ENCODE results near the gene CYTH4.

The CYTH4 gene

DNA sequence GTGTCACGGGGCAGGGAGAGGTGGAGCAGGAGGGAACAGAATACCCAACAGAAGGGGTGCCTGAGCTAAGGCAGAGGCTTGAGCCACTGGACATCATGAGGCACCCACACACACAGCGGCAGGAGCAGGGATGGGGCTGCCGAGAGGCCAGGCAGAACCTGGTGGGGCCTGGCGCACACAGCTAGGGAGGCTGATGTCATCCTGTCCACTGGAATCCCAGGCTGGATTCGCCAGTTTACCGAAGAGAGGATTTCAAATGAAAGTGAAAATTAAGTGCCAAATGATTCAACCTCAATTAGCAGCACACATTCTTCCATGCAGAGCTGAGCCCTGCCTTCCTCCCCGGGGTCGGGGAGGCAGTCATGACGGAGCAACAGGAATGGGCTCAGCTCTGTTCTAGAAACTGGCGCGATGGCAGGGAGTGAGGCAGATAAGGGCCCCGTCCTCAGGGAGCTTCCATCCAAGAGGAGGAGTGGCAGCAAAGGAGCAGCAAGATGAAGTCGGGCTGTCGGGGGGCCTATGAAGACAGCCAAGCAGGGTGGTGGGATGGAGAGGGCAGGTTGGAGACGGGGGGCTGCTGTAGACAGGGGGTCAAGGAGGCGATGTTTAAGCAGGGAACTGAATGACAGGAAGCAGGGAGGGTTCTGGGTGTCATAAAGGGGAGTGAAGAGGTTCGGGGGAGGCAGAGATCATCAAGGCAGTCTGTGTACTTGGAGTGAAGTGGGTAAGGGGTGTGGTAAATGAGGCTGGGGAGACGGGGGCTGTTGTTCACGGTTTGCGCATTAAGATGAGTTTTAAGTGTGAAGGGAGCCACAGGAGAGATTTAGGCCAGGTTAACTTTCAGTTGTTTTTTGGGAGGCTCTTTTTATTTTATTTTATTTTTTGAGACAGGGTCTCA is 44.7 kb upstream of the CYTH4 start:
- TF ChIP-seq, protein P1, sequence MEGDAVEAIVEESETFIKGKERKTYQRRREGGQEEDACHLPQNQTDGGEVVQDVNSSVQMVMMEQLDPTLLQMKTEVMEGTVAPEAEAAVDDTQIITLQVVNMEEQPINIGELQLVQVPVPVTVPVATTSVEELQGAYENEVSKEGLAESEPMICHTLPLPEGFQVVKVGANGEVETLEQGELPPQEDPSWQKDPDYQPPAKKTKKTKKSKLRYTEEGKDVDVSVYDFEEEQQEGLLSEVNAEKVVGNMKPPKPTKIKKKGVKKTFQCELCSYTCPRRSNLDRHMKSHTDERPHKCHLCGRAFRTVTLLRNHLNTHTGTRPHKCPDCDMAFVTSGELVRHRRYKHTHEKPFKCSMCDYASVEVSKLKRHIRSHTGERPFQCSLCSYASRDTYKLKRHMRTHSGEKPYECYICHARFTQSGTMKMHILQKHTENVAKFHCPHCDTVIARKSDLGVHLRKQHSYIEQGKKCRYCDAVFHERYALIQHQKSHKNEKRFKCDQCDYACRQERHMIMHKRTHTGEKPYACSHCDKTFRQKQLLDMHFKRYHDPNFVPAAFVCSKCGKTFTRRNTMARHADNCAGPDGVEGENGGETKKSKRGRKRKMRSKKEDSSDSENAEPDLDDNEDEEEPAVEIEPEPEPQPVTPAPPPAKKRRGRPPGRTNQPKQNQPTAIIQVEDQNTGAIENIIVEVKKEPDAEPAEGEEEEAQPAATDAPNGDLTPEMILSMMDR (IDR thresholded peaks at IDR 0.05; ENCODE audit: low read depth, low read length): no peak
- TF ChIP-seq POLR2A (IDR thresholded peaks at IDR 0.05; ENCODE audit: extremely low read depth, insufficient read length) (no peak), MYC (IDR thresholded peaks at IDR 0.05; ENCODE audit: low read depth, low read length) (no peak)
- TF ChIP-seq, protein P2, sequence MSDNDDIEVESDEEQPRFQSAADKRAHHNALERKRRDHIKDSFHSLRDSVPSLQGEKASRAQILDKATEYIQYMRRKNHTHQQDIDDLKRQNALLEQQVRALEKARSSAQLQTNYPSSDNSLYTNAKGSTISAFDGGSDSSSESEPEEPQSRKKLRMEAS (IDR thresholded peaks at IDR 0.05; ENCODE audit: low read depth, low read length): no peak
- H3K4me3 ChIP-seq (ENCODE audit: low read depth, low read length): no peak overlapping the region
- no peak for DNase-seq (ENCODE audit: low read depth)

DNA sequence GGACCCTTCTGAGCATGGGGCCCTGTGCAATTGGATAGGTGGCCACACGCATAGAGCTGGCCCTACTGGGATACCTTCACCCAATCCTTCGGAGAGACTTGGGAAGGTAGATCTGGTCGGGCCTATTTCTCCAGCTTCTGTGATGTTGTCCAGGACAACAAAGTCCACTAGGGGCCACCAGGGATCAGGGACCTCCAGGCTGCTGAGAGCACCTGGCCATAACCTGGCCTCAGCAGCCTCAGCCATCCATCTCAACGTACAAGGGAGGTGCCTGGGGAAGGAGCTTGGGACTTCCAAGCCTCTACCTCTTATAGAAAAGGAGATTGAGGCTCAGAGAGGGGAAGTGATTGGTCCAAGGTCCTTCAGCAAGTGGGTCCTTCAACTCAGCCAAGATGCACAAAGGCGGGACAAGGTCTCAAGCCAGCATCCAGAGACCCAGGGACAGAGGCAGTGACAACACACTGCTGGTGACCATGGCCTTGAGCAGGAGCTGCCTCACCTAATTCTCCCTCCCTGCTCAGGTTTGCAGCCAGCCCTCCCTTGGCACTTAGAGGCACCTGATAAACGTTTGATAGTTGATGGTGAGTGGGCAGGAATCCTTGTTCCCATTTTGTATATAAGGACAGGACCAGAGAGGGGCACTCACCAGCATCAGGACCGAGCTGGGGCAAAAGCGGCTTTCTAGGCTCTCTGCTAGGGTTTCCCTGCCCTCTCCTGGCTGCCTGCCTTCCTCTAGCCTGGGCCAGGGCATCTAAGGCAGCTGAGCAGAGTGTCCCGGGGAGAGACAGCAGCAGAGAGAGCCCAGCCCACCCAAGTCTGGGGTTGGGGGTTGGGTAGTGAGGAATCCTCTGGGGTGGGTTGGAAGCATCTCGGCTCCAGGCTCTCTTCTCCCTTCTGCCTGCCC is 42.7 kb upstream of the CYTH4 start:
- TF ChIP-seq MYC (IDR thresholded peaks at IDR 0.05; ENCODE audit: low read depth, low read length) (no peak), POLR2A (IDR thresholded peaks at IDR 0.05; ENCODE audit: extremely low read depth, insufficient read length) (no peak)
- TF ChIP-seq, protein P2 (IDR thresholded peaks at IDR 0.05; ENCODE audit: low read depth, low read length): no peak
- TF ChIP-seq, protein P1 (IDR thresholded peaks at IDR 0.05; ENCODE audit: low read depth, low read length): no peak
- DNase-seq (ENCODE audit: low read depth): no peak
- no peak overlapping the region for H3K4me3 ChIP-seq (ENCODE audit: low read depth, low read length)

DNA sequence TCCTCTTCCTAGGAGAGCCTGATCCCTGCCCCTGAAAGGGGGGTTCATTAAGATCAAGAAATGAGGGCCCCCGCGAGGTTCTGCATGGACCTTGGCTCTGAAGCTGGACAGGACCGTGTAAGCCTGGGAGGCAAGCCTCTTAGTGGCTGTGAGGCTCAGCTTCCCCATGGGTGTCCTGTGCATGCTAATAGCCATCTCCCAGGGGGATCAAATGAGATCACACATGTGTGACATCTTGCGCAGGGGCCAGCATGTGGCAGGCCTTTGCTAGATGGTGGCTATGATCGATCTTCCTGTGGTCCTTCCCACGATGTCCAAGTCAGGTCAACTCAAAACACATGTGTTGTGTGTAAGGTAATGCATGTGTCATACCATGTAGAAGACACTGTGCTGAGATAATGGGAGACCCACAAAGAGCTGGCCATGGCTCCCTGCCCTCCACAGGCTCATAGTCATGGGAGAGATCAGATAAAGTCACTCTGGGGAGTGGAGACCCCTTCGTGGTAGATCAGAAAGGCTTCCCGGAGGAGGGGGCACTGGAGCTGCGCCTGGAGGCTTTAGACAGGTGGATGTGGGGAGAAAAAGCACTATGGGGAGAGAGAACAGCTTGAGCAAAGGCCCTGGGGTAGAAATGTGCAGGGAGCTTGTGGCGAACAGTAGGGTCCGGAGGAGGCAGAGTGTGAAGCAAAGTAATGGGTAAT is 41.9 kb upstream of the CYTH4 start:
- TF ChIP-seq MYC (IDR thresholded peaks at IDR 0.05; ENCODE audit: low read depth, low read length) (no peak), POLR2A (IDR thresholded peaks at IDR 0.05; ENCODE audit: extremely low read depth, insufficient read length) (no peak)
- TF ChIP-seq, protein P2 (IDR thresholded peaks at IDR 0.05; ENCODE audit: low read depth, low read length): no peak
- TF ChIP-seq, protein P1 (IDR thresholded peaks at IDR 0.05; ENCODE audit: low read depth, low read length): no peak
- no peak for DNase-seq (ENCODE audit: low read depth)
- no peak overlapping the region for H3K4me3 ChIP-seq (ENCODE audit: low read depth, low read length)

DNA sequence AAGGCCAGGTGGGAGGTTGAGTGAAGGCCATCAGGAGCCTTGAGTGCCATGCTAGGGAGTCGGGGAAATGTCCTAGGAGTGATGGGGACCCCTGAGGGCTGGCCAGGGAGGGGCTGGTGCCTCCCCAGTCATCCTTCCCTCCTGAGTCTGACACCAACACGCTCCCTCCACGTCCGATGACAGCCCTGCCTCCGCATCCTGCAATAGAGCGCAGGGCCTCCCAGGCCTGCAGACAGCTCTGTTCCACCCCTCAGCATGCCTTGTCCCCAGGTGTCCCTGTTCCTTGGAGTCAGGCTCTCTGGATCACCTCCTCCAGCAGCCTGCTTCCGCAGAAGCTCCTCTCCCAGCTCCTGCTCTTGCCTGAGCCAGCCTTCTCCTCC is 41.4 kb upstream of the CYTH4 start:
- H3K4me3 ChIP-seq (ENCODE audit: low read depth, low read length): peak overlapping the region; percentile 70
- DNase-seq (ENCODE audit: low read depth): no peak

More for the DNA sequence above, 41.4 kb upstream of the CYTH4 start:
- TF ChIP-seq, protein P1 (IDR thresholded peaks at IDR 0.05; ENCODE audit: low read depth, low read length): no peak
- TF ChIP-seq, protein P2 (IDR thresholded peaks at IDR 0.05; ENCODE audit: low read depth, low read length): no peak
- TF ChIP-seq MYC (IDR thresholded peaks at IDR 0.05; ENCODE audit: low read depth, low read length) (no peak), POLR2A (IDR thresholded peaks at IDR 0.05; ENCODE audit: extremely low read depth, insufficient read length) (no peak)

Data from NB4 (cell line).